ENCODE data around the gene TRMT61B.

The TRMT61B gene

DNA sequence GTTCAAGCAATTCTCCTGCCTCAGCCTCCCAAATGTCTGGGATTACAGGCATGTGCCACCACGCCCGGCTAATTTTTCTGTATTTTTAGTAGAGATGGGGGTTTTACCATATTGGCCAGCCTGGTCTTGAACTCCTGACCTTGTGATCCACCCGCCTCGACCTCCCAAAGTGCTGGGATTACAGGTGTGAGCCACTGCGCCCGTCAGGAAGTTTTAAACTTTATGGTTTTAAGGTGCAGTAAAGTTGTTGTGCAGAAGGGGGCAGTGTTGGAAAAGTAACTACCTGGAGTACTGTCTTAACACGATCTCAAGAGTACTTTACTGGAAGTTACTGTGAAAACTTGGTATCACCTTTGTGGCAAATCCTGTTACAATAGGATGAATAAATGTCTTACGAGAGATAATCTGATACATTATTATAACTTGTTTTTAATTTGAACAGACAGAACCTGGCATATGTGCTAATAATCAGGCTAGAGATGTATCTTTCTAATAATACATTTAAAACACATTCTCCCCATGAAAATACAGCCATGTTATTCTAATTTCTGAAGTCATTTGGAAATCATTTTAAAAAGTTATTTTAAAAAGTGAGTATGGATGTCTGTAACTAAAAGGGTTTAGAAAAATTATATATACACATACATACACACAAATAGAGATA is 48.7 kb downstream of the TRMT61B start:
- Histone ChIP-seq H3K36me3 (ENCODE audit: control insufficient read depth, insufficient read depth, low read length) (no peaks in the 10 kb centered on the region), H3K4me3 (ENCODE audit: extremely low read depth, insufficient read depth, low read length, poor library complexity, severe bottlenecking) (no peak overlapping the region), H3K4me1 (ENCODE audit: control insufficient read depth, insufficient read depth, low read length, poor library complexity, severe bottlenecking) (no peaks in the 10 kb centered on the region), H3K9me3 (ENCODE audit: control insufficient read depth, low read length) (no peaks in the 10 kb centered on the region), H3K27ac (ENCODE audit: low read depth, low read length, severe bottlenecking) (no peak overlapping the region)
- WGBS, 2 experiments (ENCODE audit: insufficient coverage in 2 of 2) = 12 to 17% methylated on average over 4 to 5 of the region's 8 CpGs

DNA sequence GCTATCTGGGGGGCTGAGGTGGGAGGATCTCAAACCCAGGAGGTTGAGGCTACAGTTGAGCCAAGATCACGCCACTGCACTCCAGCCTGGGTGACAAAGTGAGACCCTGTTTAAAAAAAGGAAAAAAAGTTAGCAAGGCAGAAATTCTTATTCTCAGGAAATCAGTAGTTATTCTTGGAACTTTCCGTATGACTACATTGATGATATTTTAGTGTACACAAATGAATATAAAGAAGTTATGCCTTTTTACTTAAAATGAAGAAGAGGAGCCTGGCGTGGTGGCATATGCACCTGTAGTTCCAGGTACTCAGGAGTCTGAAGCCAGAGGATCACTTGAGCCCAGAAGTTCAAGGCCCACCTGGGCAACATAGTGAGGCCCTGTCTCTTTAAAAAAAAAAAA is 52.1 kb downstream of the TRMT61B start:
- H3K4me1 ChIP-seq (ENCODE audit: control insufficient read depth, insufficient read depth, low read length, poor library complexity, severe bottlenecking) = no peaks in the 10 kb centered on the region
- no peak overlapping the region for H3K27ac ChIP-seq (ENCODE audit: low read depth, low read length, severe bottlenecking)
- H3K36me3 ChIP-seq (ENCODE audit: control insufficient read depth, insufficient read depth, low read length) = no peaks in the 10 kb centered on the region
- 67 to 100% methylated on average over 1 to 2 of the region's 3 CpGs for WGBS, 2 experiments (ENCODE audit: insufficient coverage in 2 of 2)
- no peaks in the 10 kb centered on the region for H3K9me3 ChIP-seq (ENCODE audit: control insufficient read depth, low read length)
- no peak overlapping the region for H3K4me3 ChIP-seq (ENCODE audit: extremely low read depth, insufficient read depth, low read length, poor library complexity, severe bottlenecking)

DNA sequence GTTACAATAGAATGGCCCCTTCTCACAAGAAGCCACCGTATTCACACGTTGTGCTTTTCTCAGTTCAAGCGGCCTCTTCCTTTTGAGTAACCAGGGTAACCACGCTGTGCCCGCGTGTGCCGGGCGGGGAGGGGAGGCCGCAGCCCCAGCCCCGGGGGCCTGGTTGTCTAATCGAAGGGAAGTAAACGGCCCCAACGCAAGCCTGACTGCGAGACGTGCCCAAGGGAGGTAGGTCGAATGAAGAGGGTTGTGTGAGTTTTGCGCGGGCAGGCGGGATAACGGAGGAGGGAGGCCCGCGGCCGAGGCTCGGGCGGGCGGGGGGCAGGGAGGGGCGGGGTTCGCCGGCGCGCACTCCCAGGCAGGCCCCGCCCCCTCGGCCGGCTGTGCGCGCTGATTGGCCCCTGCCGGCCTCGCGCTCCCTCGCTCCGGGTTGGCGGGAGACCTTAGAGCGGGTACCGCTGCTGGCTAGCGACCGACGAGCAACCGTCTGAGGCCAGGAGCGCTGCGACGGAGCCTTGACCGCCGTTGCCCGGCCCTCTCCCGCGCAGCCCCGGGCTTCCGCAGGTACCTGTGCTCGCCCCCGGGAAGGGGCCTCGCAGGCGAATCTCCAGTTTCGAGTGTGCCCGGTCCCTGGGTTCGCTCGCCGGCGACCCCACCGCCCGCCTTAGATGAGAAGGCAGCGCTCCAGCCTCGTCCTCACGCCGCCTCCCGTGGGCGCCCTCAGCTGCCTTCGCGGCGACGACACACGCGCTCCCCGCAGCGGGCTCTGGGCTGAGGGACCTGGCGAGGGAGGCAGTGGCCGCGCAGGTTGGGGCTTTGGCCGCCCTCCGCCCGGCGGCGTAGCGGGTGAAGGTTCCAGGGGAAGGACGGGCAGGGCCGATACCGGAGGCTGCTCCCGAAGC is 59.5 kb downstream of the TRMT61B start, which contains the start of gene SPDYA:
Gene SPDYA, plus strand, starts transcription at position 451 of the 902 bp plus-strand sequence. CDS start 5,181 bp downstream, outside the sequence.
- Histone ChIP-seq H3K9me3 (ENCODE audit: control insufficient read depth, low read length) (no peaks in the 10 kb centered on the region), H3K4me1 (ENCODE audit: control insufficient read depth, insufficient read depth, low read length, poor library complexity, severe bottlenecking) (no peaks in the 10 kb centered on the region), H3K27ac (ENCODE audit: low read depth, low read length, severe bottlenecking) (peak within 1 kb of the TSS; percentile 47), H3K36me3 (ENCODE audit: control insufficient read depth, insufficient read depth, low read length) (peaks cover 24% of the 10 kb centered on the region), H3K4me3 (ENCODE audit: extremely low read depth, insufficient read depth, low read length, poor library complexity, severe bottlenecking) (peak within 1 kb of the TSS; percentile 39)
- WGBS, 2 experiments (ENCODE audit: insufficient coverage in 2 of 2) = 21 to 29% methylated on average over 41 to 90 of the region's 97 CpGs

DNA sequence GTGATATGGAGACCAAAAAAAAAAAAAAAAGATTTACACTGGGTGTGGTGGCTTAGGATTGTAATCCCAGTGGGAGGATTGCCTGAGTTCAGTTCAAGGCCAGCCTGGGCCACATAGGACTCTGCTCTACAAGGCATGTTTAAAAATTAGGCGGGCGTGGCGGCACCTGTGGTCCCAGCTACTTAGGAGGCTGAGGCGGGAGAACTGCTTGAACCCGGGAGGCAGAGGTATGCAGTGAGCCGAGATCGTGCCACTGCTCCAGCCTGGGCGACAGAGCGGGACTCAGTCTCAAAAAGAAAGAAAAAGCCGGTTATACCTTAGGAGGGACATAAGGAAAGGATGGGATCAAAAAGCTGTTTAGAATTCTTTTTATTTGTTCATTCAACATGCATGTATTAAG is 60.2 kb downstream of the TRMT61B start:
- H3K9me3 ChIP-seq (ENCODE audit: control insufficient read depth, low read length) = no peaks in the 10 kb centered on the region
- 76 to 84% methylated on average over 8 to 10 of the region's 10 CpGs for WGBS, 2 experiments (ENCODE audit: insufficient coverage in 2 of 2)
- peaks cover 31% of the 10 kb centered on the region for H3K36me3 ChIP-seq (ENCODE audit: control insufficient read depth, insufficient read depth, low read length)
- peak overlapping the region; percentile 47 for H3K27ac ChIP-seq (ENCODE audit: low read depth, low read length, severe bottlenecking)
- peak overlapping the region; percentile 39 for H3K4me3 ChIP-seq (ENCODE audit: extremely low read depth, insufficient read depth, low read length, poor library complexity, severe bottlenecking)
- H3K4me1 ChIP-seq (ENCODE audit: control insufficient read depth, insufficient read depth, low read length, poor library complexity, severe bottlenecking) = no peaks in the 10 kb centered on the region

DNA sequence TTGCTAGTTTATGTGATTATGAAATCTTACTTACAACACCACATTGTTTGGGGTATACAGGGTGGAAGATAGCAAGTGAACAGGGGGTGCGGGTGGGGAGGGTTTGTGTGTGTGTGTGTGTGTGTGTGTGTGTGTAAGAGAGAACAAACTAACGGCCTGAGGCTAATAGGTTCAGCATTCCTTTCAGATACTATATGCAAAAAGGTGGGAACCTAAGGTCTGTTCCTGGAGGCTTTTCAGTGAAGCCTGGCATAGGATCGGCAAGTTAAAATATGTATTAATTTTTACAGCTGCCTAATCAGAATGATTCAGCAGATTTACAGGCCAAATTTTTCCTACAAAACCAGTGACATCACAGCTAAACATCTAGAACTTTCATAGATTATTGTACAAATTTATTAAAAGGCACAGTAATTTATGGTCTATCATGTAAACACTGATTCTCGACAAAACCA is 67.1 kb downstream of the TRMT61B start:
- Histone ChIP-seq H3K4me1 (ENCODE audit: control insufficient read depth, insufficient read depth, low read length, poor library complexity, severe bottlenecking) (no peaks in the 10 kb centered on the region), H3K9me3 (ENCODE audit: control insufficient read depth, low read length) (no peaks in the 10 kb centered on the region), H3K36me3 (ENCODE audit: control insufficient read depth, insufficient read depth, low read length) (peaks cover 56% of the 10 kb centered on the region), H3K4me3 (ENCODE audit: extremely low read depth, insufficient read depth, low read length, poor library complexity, severe bottlenecking) (no peak overlapping the region), H3K27ac (ENCODE audit: low read depth, low read length, severe bottlenecking) (no peak overlapping the region)
- WGBS, 2 experiments (ENCODE audit: insufficient coverage in 2 of 2) = no CpG with 5 or more reads among the region's 4 CpGs

DNA sequence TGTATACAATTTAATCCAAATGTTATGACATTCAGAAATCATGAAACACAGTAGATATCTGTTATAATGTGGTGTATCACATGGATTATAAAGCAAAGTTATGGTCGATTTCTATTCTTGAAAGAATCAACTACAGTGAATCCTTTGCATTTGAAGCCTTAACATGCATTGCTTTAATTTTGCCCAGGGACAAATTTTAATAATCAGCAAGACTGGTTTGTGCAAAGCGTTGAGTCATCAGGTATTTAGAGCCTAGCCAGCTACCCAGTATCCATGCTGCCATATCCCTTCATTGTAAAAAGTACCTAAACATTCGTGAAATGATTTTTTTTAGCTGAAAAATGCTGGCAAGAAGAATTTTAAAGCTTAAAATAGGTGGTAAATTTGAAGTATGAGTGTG is 68.4 kb downstream of the TRMT61B start:
- Histone ChIP-seq H3K36me3 (ENCODE audit: control insufficient read depth, insufficient read depth, low read length) (peaks cover 57% of the 10 kb centered on the region), H3K9me3 (ENCODE audit: control insufficient read depth, low read length) (no peaks in the 10 kb centered on the region), H3K4me1 (ENCODE audit: control insufficient read depth, insufficient read depth, low read length, poor library complexity, severe bottlenecking) (no peaks in the 10 kb centered on the region), H3K27ac (ENCODE audit: low read depth, low read length, severe bottlenecking) (no peak overlapping the region), H3K4me3 (ENCODE audit: extremely low read depth, insufficient read depth, low read length, poor library complexity, severe bottlenecking) (no peak overlapping the region)
- 100% methylated on average over 1 to 2 of the region's 3 CpGs for WGBS, 2 experiments (ENCODE audit: insufficient coverage in 2 of 2)
